DMS 273 (cell line): Measurements from ENCODE around the gene GRP.

ENCODE experiments used
- DNase-seq: peaks from one replicate; lab custom pipeline; 2025; ENCODE audit not compliant: unreplicated experiment; lab: John Stamatoyannopoulos, UW

The GRP gene

GRCh38 chr18:59219672-59220163, at the start of gene GRP:
GRP (plus strand) TSS chr18:59220158; CDS start chr18:59220266, 108 bp downstream.
- DNase-seq = peak; percentile 54

- DNase-seq = no peak
Observed at GRCh38 chr18:59172664-59173249, 47.2 kb upstream of the GRP start.

DNA sequence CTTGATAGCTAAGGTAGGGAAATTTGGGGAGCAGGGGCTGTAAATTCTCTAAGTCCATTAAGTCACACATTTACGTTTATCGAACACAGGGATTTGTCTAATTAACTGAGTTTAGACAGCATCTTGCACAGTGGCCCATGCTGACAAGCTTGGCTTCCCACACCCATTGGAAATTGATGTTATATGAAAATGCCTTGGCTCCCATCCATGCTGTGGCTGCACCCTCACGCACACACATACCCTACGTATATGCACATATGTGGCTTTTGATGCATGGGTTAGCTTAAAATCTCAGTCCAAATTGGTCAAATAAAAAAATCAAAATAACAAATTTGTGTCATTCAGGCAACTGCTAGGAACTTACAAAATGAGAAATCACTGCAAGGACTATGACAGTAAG, 42.5 kb upstream of the GRP start:
- DNase-seq = no peak

DNA sequence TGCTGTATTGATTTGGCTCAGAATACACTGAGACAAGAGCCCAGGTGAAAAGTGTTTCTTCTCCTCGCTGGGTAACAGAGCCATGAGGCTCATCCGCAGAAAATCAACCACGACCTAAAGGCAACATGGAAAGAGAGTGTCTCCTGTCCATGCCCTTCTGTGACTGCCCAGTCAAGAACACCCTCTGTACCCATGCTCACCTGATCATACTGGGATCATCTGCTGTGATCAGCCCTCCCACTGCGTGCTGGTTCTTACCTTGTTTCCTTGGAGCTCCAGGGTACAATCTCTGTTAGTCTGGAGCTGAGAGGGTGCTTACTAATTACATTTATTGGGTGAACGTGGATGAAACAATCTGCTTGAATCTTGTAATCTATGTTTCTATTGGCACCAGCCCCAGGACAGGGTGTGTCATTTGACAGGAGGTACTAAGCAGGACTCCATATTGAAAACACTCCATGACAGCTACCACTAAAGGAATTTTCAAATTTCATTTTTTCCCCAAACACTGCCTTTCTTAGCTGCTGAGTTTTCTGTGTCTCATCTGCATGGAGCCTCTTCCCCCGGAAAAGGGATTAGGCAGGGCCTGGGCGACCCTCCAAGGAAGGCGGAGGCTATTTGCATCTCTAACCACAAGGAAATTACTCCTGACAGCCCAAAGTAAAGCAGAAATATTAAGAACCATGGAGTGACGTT, 39.7 kb upstream of the GRP start:
- no peak for DNase-seq

- DNase-seq = no peak
Observed at GRCh38 chr18:59182673-59183072, 37.3 kb upstream of the GRP start.

GRCh38 chr18:59189008-59189407, 30.9 kb upstream of the GRP start:
- no peak for DNase-seq

GRCh38 chr18:59189746-59190145, 30.2 kb upstream of the GRP start:
- no peak for DNase-seq

- DNase-seq = peak; percentile 47
Observed at GRCh38 chr18:59196161-59196725, 23.7 kb upstream of the GRP start.

DNA sequence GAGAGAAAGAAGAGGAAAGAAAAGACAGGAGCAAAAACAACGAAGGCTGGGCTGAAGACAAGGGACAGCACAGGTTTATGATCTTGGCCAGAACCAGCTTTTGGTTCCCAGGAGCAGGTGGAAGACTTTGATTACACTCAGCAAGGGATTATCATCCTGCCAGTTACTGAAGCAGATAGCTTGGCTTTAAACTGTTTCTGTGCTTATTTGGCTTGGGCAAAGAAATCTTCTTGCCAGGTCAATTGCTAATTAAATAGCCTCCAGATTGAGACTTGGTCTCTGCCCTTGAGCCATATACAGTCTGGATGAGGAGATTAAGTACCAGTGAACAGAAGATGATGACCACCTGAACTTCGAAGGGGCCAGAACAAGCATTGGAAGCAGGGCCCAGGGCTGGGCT, 22.3 kb upstream of the GRP start:
- no peak for DNase-seq

GRCh38 chr18:59198215-59198614, 21.7 kb upstream of the GRP start:
- DNase-seq = no peak

GRCh38 chr18:59200787-59201186, 19.2 kb upstream of the GRP start:
- peak; percentile 8 for DNase-seq

- DNase-seq = peak; percentile 40
Observed at GRCh38 chr18:59202258-59202820, 17.6 kb upstream of the GRP start.

DNA sequence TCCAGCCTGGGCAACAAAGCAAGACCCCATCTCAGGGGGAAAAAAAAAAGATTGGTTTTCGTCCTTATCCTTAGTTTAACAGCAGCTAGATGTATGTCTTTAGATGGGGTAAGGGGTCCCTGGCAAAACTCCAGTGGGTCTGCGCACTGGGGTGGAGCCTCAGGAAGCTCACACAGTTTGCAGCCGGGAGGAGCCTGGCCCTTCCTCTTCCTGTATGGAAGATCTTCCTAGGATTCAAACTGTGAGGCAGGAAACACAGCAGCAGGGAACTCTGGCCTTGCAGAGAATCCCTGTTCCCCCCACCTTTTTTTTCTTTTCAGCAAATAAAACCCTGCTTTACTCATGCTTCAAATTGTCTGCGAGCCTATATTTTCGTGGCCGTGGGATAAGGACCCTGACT, 12.5 kb upstream of the GRP start:
- no peak for DNase-seq

DNA sequence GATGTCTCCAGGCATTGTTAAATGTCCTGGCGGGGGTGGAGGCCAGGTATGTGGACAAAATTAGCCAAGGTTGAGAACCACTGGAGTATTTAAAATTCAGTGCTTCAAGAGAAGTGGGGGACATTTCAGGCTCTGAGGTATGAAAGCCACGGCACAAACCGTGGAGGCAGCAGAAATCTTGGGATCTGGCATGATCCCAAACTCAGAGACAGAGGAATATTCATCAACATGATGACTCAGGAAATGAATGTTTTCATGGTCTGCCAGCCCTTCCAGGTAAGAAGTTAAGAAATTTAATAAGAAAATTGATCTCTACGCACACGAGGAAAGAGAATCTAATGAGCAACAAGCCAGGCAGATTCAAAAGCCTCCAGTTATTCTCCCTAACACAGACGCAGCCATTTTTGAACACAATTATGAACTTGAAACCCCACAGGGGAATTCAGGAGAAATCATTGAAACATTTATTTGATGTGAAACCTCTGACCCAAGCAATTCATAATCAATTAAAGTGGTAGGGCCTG, 11.3 kb upstream of the GRP start:
- DNase-seq = peak; percentile 4

- no peak for DNase-seq
Observed at GRCh38 chr18:59210299-59210698, 9.7 kb upstream of the GRP start.

DNA sequence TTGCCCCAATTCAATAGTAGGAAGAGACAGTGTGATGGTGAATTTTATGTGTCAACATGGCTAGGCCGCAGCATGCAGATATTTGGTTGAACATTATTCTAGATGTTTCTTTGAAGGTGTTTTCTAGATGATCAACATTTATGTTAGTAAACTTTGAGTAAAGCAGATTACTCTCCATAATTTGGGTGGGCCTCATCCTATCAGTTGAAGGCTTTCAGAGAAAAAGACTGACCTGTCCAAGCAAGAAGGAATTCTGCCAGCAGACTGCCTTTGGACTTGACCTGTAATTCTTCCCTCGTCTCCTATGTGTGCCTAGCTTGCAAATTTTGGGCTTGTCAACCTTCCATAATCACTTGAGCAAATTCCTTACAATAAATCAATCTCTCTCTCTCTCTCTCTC, 8.3 kb upstream of the GRP start:
- no peak for DNase-seq

GRCh38 chr18:59218018-59218417, 1.9 kb upstream of the GRP start:
- DNase-seq = no peak

DNA sequence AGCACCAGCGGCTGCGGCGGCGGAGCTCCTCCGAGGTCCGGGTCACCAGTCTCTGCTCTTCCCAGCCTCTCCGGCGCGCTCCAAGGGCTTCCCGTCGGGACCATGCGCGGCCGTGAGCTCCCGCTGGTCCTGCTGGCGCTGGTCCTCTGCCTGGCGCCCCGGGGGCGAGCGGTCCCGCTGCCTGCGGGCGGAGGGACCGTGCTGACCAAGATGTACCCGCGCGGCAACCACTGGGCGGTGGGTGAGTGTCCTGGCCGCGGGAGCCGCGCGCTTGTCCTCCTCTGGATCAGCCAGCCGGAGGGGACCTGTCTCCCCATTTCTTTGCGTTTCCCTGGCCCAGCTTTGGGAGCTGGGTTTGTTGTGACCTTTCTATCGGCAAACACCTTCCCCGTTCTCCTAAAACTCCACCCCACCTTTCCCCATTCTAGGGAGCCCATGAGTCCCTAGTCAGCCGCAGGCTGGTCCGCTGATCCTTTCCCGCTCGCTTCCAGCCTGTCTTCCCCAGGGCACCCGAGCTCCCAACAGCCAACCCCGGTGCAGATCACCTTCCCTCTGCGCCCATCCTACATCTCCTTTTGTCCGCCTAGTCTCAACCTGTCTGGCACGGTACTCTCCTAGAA, 316 bp downstream of the GRP start:
- DNase-seq = peak; percentile 54

DNA sequence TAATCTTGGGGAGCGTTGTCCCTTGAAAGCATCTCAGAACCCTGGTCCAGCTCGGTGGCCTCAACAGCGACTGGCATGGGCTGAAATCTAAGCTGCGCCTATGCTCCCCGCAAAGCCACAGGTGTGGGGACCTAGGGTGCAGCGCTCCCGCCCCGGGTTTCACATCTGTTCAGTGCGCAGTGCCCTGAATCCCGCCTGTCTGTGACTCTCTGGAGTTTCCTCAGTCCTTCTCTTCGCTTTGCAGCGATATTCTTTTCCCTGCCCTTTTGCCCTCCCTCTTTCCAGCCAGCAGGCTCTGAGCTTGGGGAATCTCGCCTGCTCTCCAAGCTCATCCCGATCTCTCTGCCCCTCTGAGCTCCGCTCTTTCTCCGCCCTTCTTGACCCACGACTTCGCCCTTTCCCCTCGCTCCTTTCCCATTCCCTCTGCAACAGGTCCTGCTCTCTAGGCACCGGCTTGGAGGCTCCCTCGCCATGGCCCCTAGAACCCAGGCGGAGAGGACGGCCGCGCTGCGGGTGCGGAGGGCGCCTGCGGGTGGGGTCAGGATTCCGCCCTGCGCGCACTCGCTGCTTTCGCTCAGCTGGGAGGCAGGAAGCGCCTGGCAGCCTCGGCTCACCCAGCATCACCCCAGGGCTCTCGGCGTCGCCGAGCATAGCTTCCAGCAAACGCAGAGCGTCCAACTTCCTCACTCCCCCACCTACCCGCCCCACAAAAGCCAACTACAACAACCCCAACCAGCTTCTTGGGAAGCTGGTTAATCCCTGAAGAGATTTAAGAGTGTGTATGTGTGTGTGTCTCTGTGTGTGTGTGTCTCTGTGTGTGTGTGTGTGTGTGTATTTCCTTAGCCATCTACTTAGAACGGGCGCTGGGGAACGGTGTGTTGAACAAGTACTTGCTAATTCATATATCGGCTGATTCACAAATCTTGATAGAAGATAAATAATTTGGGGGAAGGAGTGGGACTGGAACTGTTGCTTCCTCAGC, 1.1 kb downstream of the GRP start:
- peak; percentile 41 for DNase-seq

DNA sequence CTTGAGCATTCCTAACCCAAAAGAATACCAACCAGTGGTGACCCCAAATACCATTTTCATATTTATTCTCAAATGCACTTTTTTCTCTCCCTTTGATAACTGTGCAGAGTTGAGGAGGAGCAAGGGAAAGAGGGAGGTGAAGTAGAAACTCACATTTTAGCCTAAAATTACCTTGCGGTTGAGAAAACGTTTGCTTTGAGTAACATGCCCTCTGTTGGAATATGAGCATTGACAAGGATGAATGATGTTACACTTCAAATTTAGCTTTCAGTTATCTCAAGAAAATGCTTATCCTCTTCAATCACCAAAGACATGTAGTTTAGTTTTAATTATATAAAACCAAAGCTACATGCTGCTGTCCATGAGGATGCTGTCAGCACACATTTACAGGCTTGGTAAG, 2.4 kb downstream of the GRP start:
- DNase-seq = no peak
